Kidney (tissue), 14 donors: ENCODE results near the gene HNRNPA0. TPM values are rescaled to one million over a fixed set of nuclear protein-coding genes. Genes with fewer than 3 reads are reported as not detected.

Experiments used
- DNase-seq, 5 donors: peaks; one replicate each; pipeline ENCODE4 v3.0.0-alpha.2; 2013 to 2020
- FAIRE-seq: peaks from 2 replicates; lab custom pipeline; 2012; peaks lifted over from hg19 to GRCh38; lab: Jason Lieb, UNC
- H3K27ac ChIP-seq, 2 donors: one replicate each; pipeline ENCODE4 v1.7.0; 2013; ENCODE audit warnings: low read depth in 2 of 2, low read length in 2 of 2, inconsistent platforms in 1 of 2
- H3K27me3 ChIP-seq: one replicate; pipeline ENCODE4 v1.7.1; 2013; ENCODE audit warnings: low read length, inconsistent platforms; ENCODE audit not compliant: control insufficient read depth, insufficient read depth
- H3K36me3 ChIP-seq, 3 donors: one replicate each; pipeline versions ENCODE4 v1.7.0 to v1.7.1; 2013; ENCODE audit warnings: low read length in 3 of 3, control low read depth in 1 of 3, inconsistent platforms in 1 of 3; ENCODE audit not compliant: insufficient read depth in 3 of 3, control insufficient read depth in 2 of 3
- H3K4me1 ChIP-seq, 3 donors: one replicate each; pipeline versions ENCODE4 v1.7.0 to v1.7.1; 2013; ENCODE audit warnings: low read length in 3 of 3, inconsistent platforms in 1 of 3, low read depth in 1 of 3; ENCODE audit not compliant: control insufficient read depth in 2 of 3, insufficient read depth in 2 of 3
- H3K4me3 ChIP-seq, 3 donors: one replicate each; pipeline versions ENCODE4 v1.7.0 to v1.8.1; 2013; ENCODE audit warnings: low read length in 3 of 3, control low read depth in 1 of 3, inconsistent platforms in 1 of 3
- H3K9ac ChIP-seq, 3 donors: one replicate each; pipeline versions ENCODE4 v1.7.0 to v1.7.1; 2013; ENCODE audit warnings: low read length in 3 of 3, control low read depth in 1 of 3, inconsistent platforms in 1 of 3
- H3K9me3 ChIP-seq, 3 donors: one replicate each; pipeline versions ENCODE4 v1.7.0 to v1.7.1; 2013; ENCODE audit warnings: low read length in 3 of 3, control low read depth in 1 of 3, inconsistent platforms in 1 of 3; ENCODE audit not compliant: control insufficient read depth in 2 of 3, insufficient read depth in 1 of 3
- intact Hi-C: fragments of 100-400 bp; cut with DNase I; formaldehyde crosslinking; loops from one replicate; pipeline ENCODE4 v1.11.1; 2022
- polyA plus RNA-seq: library from polyadenylated mRNA; stranded (reverse); fragments of 350-450 nt; fragmentation: Illumina TruSeq; extraction: RNeasy Lipid Tissue Mini Kit (QIAGEN cat#74804); gene quantifications from one replicate; pipeline ENCODE4 v1.2.3, GENCODE V29; 2014; ENCODE audit warnings: low read depth, low replicate concordance; ENCODE audit not compliant: insufficient read depth
- total RNA-seq: library from RNA; stranded (reverse); fragmentation: NEBNext Ultra II Directional; extraction: Animal tissue kit (Norgen Biotek cat#: 25700); gene quantifications from one replicate; pipeline ENCODE4 v1.2.1, GENCODE V29; 2021
- TF ChIP-seq, protein P1 (sequence below): IDR thresholded peaks from 3 replicates; pipeline ENCODE4 v1.5.1; 2012; ENCODE audit warnings: mild to moderate bottlenecking, moderate library complexity, borderline replicate concordance; ENCODE audit not compliant: insufficient read depth; ENCODE audit errors: extremely low read depth
- donor health status: control.
- donor health status: control.
- donor health status: control.
- donor health status: control.
- donor health status: control.
- donor health status: DM: yes; HTN: yes; CAD: no.
- donor health status: Normal renal cell carcinoma (clear cell type).

HNRNPA0 gene
- total and polyA plus RNA-seq, 2 donors from 2014 or later = 16.0 to 28.3 TPM

DNA sequence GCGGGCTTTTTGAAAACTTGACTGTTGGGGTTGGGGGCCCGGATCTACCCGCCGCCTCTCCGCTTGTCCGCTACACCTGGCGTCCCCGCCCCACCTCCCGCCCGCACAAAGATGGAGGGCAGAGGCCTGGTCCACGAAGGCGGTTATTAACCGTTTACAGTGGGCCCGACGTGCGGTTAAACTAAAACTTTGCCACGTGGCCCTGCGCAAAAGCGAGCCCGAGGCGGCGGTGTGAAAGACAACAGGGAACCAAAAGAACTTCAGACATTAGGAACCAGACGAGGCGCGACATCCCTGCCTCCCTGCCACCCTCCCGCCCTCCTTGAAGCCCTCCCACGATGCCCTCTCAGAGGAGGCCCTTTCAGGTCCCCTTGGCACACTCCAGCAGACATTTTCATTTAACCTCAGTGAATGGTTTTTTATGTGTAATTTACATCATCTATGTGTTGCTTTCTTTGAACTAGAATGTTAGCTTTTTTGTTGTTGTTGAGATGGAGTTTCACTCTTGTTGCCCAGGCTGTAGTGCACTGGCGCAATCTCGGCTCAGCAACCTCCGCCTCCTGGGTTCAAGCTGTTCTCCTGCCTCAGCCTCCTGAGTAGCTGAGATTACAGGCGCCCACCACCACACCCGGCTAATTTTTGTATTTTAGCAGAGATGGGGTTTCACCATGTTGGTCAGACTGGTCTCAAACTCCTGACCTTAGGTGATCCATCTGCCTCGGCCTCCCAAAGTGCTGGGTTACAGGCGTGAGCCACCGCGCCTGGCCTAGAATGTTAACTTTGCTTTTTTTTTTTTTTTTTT, 999 bp upstream of the HNRNPA0 start:
- peaks cover 0 to 6% (median 2%) of the 10 kb centered on the region in 3 donors for H3K4me1 ChIP-seq

DNA sequence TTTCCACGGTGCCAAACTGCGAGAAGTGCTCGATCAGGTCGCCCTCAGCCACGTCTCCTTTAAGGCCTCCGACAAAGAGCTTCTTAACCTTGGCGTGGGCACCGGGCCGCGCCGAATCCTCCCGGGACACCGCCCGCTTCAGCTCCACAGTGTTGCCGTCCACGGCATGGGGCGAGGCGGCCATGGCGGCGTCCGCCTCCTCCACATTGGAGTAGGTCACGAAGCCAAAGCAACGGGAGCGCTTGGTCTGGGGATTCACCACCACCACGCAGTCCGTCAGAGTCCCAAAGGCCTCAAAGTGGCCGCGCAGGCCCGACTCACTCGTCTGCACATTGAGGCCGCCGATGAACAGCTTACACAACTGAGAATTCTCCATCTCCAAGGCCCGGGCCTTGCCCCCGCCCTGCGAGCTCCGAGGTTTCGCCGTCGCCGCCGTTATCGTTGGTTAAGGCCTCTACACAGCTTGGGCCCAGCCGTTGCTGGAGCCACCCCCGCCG, 424 bp downstream of the HNRNPA0 start:
- Histone ChIP-seq H3K27me3 (no peaks in the 10 kb centered on the region), H3K9me3 (no peaks in the 10 kb centered on the region), H3K4me1 (peaks cover 0 to 6% (median 2%) of the 10 kb centered on the region in 3 donors), H3K36me3 (no peaks in the 10 kb centered on the region), H3K27ac (peak overlapping the region; percentile 100), H3K4me3 (peak overlapping the region; percentile 96 to 97 (median 96)), H3K9ac (peak overlapping the region; percentile 93 to 100 (median 98))
- intact Hi-C loops = no loop called here
- FAIRE-seq (no peak), DNase-seq (peak in 2 of 5 donors; percentile 80 to 89)
- TF ChIP-seq, protein P1, sequence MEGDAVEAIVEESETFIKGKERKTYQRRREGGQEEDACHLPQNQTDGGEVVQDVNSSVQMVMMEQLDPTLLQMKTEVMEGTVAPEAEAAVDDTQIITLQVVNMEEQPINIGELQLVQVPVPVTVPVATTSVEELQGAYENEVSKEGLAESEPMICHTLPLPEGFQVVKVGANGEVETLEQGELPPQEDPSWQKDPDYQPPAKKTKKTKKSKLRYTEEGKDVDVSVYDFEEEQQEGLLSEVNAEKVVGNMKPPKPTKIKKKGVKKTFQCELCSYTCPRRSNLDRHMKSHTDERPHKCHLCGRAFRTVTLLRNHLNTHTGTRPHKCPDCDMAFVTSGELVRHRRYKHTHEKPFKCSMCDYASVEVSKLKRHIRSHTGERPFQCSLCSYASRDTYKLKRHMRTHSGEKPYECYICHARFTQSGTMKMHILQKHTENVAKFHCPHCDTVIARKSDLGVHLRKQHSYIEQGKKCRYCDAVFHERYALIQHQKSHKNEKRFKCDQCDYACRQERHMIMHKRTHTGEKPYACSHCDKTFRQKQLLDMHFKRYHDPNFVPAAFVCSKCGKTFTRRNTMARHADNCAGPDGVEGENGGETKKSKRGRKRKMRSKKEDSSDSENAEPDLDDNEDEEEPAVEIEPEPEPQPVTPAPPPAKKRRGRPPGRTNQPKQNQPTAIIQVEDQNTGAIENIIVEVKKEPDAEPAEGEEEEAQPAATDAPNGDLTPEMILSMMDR = no peak

More for the DNA sequence above, 999 bp upstream of the HNRNPA0 start:
- intact Hi-C loops = no loop called here
- DNase-seq (peak in 1 of 5 donors; percentile 64), FAIRE-seq (no peak)
- no peaks in the 10 kb centered on the region for H3K9me3 ChIP-seq
- peak overlapping the region in 2 of 3 donors; percentile 33 to 98 for H3K9ac ChIP-seq
- no peaks in the 10 kb centered on the region for H3K27me3 ChIP-seq
- H3K36me3 ChIP-seq = no peaks in the 10 kb centered on the region
- TF ChIP-seq, protein P1 = no peak
- peak overlapping the region; percentile 58 to 97 (median 61) for H3K4me3 ChIP-seq
- peak overlapping the region; percentile 100 for H3K27ac ChIP-seq

GRCh38 chr5:137752905-137753690, 1.1 kb downstream of the HNRNPA0 start:
- H3K27me3 ChIP-seq = no peaks in the 10 kb centered on the region
- no peak for FAIRE-seq
- TF ChIP-seq, protein P1 = no peak
- H3K27ac ChIP-seq = peak overlapping the region; percentile 100
- peak; percentile 16 to 88 (median 57) for DNase-seq
- no peaks in the 10 kb centered on the region for H3K9me3 ChIP-seq
- intact Hi-C loops = no loop called here
- H3K9ac ChIP-seq = peak overlapping the region; percentile 93 to 100 (median 98)
- peaks cover 0 to 6% (median 2%) of the 10 kb centered on the region in 3 donors for H3K4me1 ChIP-seq
- H3K4me3 ChIP-seq = peak overlapping the region; percentile 96 to 97 (median 96)
- no peaks in the 10 kb centered on the region for H3K36me3 ChIP-seq
